Measurements from ENCODE around the gene VASH1.

VASH1 gene

GRCh38 chr14:76768671-76769500 lies 7.6 kb downstream of the VASH1 start:
- TF ChIP-seq JUND (IDR thresholded peaks at IDR 0.05; ENCODE audit: low read depth), result no peak
- DNase-seq (ENCODE audit: low read depth in 1 of 2, low spot score in 1 of 2), result no peak
- in situ Hi-C loops (cut with HindIII; ENCODE audit: low pct_unique_long_range_greater_than_20kb, low sequenced_read_pairs), result no loop called here

DNA sequence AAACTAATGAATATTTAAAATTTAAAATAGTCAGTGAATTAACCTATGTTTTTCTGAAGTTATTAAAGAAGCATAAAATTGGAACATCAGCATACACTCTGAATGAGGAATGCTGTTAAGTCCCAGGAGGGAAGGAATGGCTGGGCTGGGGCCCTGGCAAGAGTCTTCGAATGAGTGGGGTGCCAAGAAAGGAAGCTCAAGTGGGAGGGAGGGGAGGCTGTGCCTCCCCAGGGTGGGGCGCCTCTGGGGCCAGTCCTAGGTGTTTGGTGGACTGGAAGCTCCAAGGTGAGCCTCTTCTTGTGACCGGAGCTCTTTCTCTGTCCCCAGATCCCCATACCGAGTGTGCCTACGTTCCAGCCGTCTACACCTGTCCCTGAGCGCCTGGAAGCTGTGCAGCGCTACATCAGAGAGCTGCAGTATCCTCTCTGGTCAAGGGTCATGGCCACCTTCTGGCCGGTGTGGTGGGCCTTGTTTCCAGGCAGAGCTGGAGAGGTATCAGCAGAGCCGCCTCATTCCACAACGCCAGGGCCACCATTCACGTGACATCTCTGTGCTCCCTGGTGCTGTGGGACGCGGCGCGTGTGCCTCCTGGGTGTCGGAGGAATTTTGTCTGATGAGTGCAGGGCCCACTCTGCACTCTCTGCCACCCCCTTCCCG lies 8.5 kb downstream of the VASH1 start:
- no peak for TF ChIP-seq JUND (IDR thresholded peaks at IDR 0.05; ENCODE audit: low read depth)
- no peak for DNase-seq (ENCODE audit: low read depth in 1 of 2, low spot score in 1 of 2)
- in situ Hi-C loops (cut with HindIII; ENCODE audit: low pct_unique_long_range_greater_than_20kb, low sequenced_read_pairs), result no loop called here

GRCh38 chr14:76770521-76771436 lies 9.5 kb downstream of the VASH1 start:
- in situ Hi-C loops (cut with HindIII; ENCODE audit: low pct_unique_long_range_greater_than_20kb, low sequenced_read_pairs), result no loop called here
- peak in 1 of 2 experiments; percentile 39 for DNase-seq (ENCODE audit: low read depth in 1 of 2, low spot score in 1 of 2)

GRCh38 chr14:76771437-76771980 lies 10.2 kb downstream of the VASH1 start:
- no peak for DNase-seq (ENCODE audit: low read depth in 1 of 2, low spot score in 1 of 2)
- in situ Hi-C loops (cut with HindIII; ENCODE audit: low pct_unique_long_range_greater_than_20kb, low sequenced_read_pairs), result no loop called here
- TF ChIP-seq JUND (IDR thresholded peaks at IDR 0.05; ENCODE audit: low read depth), result no peak

More at GRCh38 chr14:76770521-76771436, 9.5 kb downstream of the VASH1 start:
- no peak for TF ChIP-seq JUND (IDR thresholded peaks at IDR 0.05; ENCODE audit: low read depth)

- TF ChIP-seq JUND (IDR thresholded peaks at IDR 0.05; ENCODE audit: low read depth), result no peak
- DNase-seq (ENCODE audit: low read depth in 1 of 2, low spot score in 1 of 2), result no peak
- in situ Hi-C loops (cut with HindIII; ENCODE audit: low pct_unique_long_range_greater_than_20kb, low sequenced_read_pairs), result no loop called here
These were observed 11.3 kb downstream of the VASH1 start for GRCh38 chr14:76772300-76773187.

GRCh38 chr14:76773188-76773885 lies 12.1 kb downstream of the VASH1 start:
- no peak for TF ChIP-seq JUND (IDR thresholded peaks at IDR 0.05; ENCODE audit: low read depth)
- in situ Hi-C loops (cut with HindIII; ENCODE audit: low pct_unique_long_range_greater_than_20kb, low sequenced_read_pairs), result no loop called here
- DNase-seq (ENCODE audit: low read depth in 1 of 2, low spot score in 1 of 2), result peak in 1 of 2 experiments; percentile 35

DNA sequence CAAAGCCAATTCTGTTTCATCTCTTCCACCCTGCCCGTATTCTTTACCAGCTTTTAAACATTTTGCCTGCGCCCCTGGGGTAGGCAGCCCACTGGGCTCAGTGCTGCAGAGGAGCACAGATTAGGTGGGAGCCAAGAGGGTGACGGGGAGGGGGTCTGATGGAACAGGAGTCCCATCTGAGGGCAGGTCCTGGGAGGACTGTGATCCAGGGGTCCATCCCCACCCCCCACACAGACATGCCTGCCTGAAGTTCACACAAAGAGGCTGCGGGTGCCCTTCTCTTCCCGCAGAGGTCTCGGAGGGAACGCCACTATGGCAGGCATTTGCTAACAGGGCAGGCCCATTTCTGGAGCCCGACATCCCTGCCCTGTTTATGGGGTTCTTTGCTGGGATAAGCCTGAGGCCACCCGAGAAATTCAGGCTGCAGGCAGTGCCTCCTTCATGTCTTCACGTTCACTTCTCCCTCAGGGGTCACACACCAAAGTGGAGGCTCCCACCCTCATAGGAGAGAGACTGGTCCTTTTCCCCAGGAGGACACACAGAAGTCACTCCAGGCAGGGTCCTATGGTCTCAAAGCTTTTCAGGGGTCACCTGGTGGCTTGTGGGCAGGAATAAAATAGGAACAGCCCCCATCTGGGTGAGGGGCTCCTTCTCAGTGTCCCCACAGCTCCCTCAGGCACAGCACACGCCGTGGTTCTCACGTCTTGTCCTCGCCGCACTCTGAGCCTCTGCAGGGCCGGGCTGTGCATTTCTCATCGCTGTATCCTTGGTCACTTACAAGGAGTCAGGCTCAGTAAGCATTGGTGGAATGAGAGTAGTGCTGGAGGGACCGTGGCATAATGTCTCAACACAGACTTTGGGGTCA lies 12.9 kb downstream of the VASH1 start:
- in situ Hi-C loops (cut with HindIII; ENCODE audit: low pct_unique_long_range_greater_than_20kb, low sequenced_read_pairs), result no loop called here
- no peak for TF ChIP-seq JUND (IDR thresholded peaks at IDR 0.05; ENCODE audit: low read depth)

GRCh38 chr14:76774821-76775694 lies 13.8 kb downstream of the VASH1 start:
- no peak for TF ChIP-seq JUND (IDR thresholded peaks at IDR 0.05; ENCODE audit: low read depth)
- no peak for DNase-seq (ENCODE audit: low read depth in 1 of 2, low spot score in 1 of 2)

More for the DNA sequence above, 12.9 kb downstream of the VASH1 start:
- DNase-seq (ENCODE audit: low read depth in 1 of 2, low spot score in 1 of 2), result peak in 1 of 2 experiments; percentile 44

DNA sequence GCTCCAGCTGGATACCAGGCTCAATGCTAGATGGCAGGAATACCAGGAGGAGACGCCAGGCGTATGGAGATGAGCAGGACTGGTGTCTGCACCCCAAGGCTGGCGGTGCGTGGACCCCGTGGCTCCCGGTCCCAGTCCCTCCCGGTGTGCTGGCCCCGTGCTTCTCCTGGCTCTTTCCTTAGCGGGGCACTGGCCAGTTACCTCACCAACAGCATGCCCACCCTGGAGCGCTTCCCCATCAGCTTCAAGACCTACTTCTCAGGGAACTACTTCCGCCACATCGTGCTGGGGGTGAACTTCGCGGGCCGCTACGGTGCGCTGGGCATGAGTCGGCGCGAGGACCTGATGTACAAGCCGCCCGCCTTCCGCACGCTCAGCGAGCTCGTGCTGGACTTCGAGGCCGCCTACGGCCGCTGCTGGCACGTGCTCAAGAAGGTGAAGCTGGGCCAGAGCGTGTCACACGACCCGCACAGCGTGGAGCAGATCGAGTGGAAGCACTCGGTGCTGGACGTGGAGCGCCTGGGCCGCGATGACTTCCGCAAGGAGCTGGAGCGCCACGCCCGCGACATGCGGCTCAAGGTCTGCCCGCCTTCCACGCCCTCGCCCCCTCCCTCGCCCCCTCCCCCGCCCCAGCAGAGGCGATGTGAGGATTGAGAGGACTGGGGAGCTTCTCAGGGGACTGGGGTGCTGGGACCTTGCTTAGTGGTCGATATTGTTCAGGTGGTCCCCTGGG lies 14.6 kb downstream of the VASH1 start:
- in situ Hi-C loops (cut with HindIII; ENCODE audit: low pct_unique_long_range_greater_than_20kb, low sequenced_read_pairs), result no loop called here
- DNase-seq (ENCODE audit: low read depth in 1 of 2, low spot score in 1 of 2), result no peak
- TF ChIP-seq JUND (IDR thresholded peaks at IDR 0.05; ENCODE audit: low read depth), result no peak

More at GRCh38 chr14:76774821-76775694, 13.8 kb downstream of the VASH1 start:
- in situ Hi-C loops (cut with HindIII; ENCODE audit: low pct_unique_long_range_greater_than_20kb, low sequenced_read_pairs), result no loop called here

All from T47D (cell line).